ENCODE data around the gene NLE1. TPM values are rescaled to one million over a fixed set of nuclear protein-coding genes. Genes with fewer than 3 reads are reported as not detected.
"Not testable (repeated sequence)": the region's sequence is repeated elsewhere in the genome, so short reads cannot be mapped to it uniquely, and the experiment has no call there.

NLE1 gene
- total RNA-seq, 1 experiment from 2014 or later: 17.6 TPM

DNA sequence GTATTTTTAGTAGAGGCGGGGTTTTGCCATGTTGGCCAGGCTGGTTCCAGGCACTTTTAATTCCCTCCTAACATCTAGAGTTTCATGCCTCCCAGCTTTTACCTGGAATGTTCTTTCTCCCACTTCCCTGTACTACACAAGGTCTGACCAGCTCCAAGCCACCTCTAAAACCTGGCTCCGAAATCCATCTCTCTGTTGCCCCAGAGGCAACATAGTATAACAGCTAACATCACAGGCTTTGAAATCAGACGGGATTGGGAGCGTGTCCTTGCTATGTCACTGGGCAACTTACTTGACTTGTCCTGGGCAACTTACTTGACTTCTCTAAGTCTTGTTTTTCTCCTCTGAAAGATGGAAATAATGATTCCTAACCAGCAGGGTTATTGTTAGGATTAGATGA is 20.7 kb upstream of the NLE1 start:
- no peak for DNase-seq (ENCODE audit: low spot score)

GRCh38 chr17:35161281-35161761 is 19.2 kb upstream of the NLE1 start:
- no peak for DNase-seq (ENCODE audit: low spot score)

GRCh38 chr17:35160354-35161201 is 18.5 kb upstream of the NLE1 start:
- DNase-seq (ENCODE audit: low spot score): no peak

DNA sequence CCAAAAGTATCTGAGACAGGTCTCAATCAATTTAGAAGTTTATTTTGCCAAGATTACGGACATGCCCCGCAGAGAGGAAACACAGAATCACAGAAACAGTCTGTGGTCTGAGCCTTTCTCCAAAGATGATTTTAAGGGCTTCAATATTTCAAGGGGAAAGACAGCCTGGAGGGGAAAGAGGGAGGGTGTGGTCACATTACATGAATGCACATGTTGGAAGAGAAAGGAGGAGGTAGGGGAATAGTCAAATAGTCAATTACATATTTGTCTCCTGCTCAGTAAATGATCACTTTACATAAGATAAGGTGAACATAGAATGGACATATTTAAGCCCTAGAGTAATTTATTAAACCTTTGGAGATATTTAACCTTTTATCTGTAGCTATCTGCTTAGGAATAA is 17.8 kb upstream of the NLE1 start:
- no peak for DNase-seq (ENCODE audit: low spot score)

DNA sequence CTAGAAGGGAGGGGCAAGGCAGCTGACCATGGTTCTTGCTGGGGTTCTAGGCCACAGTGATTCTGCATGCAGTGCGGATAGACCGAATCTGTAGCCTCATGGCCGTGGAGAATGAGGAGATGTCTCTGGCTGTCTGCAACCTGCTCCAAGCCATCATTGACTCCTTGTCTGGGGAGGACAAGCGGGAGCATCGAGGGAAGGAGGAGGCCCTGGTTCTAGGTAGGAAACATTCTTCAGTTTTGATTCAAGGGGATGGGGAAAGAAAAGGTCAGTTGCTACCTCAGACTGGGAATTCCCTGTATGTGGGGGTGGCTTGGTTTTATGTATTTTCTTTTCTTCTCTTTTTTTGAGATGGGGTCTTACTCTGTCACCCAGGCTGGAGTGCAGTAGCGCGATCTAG is 13.1 kb upstream of the NLE1 start:
- no peak for DNase-seq (ENCODE audit: low spot score)

DNA sequence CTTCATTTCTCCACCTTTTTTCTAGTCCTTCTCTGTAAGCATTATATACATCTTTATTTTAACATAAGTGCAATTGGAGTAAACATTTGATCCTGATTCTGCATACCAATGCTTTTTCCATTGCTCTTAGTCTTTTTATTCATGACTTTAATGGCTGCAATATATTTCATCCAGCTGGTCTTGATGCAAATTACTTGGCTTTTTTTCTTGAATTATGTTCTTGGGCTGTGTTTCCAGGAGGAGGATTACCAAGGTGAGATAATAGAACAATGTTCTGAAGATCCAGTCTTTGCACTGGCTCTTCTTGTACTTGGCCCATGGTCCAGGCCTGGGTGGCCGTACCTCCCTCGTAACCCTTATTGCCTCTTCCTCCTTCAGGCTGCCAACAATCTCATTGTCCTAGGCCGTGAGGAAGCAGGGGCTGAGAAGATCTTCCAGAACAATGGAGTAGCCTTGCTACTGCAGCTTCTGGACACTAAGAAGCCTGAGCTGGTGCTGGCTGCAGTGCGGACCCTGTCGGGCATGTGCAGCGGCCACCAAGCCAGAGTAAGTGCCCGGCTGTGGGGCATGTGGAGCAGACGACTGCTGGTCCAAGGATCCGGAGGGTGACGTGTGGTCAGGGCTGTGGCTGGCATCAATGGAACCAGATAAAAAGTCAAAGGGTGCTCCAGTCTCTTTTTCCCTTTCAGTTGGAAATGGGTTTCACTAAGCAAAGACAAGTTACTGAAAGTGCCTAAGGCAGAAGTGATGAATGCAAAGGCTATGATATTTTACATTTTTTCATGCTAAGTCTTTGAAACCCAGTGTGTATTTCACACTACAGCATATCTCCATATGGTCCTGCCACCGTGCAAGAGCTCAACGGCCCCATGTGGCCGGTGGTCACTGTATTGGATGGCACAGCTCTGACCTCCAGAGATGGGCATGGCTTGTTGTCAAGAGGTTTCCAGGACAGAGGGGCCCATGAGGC is 12.4 kb upstream of the NLE1 start:
- DNase-seq (ENCODE audit: low spot score): no peak

DNA sequence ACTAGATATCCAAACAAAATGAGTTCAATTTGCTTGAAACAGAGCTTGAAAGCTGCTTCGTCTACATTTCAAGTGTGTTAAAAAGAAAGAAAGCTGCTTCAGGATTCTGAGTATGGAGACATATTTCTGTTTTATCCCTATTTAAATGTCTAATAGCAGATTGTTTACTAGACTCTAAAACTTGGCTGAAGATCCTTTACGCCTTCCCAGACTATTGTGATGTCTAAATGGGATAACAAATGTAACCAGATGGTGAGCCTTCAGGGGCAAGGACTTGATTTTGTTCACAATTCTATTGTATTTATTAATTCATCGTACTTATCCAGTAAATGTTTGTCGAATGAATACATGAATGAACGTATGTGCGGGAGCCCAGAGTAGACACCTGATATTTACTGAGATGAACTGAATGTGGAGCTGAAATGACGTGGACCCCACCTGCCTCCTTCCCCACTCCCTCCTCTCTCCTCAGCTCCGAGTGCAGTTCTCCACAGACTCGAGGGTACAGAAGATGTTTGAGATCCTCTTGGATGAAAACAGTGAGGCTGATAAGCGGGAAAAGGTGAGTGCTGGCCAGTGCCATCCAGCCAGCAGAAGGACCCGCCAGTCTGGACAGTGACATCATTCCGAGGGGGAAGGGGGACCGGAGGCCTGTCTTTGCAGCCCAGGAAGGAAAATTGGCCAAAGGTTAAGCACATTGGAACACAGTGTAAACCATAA is 10.5 kb upstream of the NLE1 start:
- no peak for DNase-seq (ENCODE audit: low spot score)

GRCh38 chr17:35151080-35151479 is 9.0 kb upstream of the NLE1 start:
- not testable (repeated sequence) for DNase-seq (ENCODE audit: low spot score)

DNA sequence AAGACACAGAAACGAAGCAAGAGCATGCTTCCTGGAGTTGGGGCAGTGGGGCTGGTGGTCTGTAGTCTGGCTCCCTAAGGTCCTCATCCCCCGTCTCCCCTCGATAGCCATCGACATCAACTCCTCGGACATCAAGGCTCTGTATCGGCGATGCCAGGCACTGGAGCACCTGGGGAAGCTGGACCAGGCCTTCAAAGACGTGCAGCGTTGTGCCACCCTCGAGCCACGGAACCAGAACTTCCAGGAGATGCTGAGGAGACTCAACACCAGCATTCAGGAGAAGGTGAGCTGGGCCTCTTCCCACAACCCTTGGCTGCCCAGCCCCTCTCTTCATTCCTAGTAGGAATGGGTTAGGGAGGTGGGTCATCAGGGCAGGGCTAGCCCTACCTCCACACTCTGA is 7.8 kb upstream of the NLE1 start:
- no peak for DNase-seq (ENCODE audit: low spot score)

GRCh38 chr17:35148144-35148543 is 6.0 kb upstream of the NLE1 start:
- no peak for DNase-seq (ENCODE audit: low spot score)

GRCh38 chr17:35147375-35147905 is 5.3 kb upstream of the NLE1 start, which contains the start of gene UNC45B:
Gene UNC45B (plus strand): TSS chr17:35147817. CDS start chr17:35148264, 447 bp downstream.
- DNase-seq (ENCODE audit: low spot score): no peak

DNA sequence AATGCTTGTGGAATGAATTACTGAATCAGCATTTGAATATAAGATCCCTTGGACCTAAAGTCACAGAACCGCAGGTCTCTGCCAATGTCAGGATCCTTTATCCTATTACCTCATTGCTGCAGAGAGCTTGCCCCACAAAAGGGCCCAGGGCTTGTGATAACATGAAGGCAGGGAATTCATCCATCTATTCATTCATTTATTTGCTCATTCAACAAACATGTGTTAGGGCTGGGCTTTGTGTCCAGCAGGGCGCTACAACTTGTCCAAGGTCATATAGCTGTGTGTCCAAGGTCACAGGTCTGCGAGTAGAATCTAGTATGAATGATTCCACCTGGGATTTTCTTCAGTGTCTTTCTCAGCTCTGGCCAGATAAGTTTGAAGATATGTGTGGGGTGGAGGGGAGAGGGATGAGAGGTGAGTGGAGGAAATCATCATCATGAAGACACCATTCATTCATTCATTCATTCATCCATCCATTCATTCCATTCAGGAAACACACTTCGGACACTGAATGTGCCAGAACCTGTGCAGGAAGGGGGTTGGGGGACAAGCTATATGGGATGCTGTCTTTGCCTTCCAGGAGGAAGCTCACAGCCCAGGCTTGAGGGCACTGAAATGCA is 4.2 kb upstream of the NLE1 start:
- DNase-seq (ENCODE audit: low spot score): no peak

GRCh38 chr17:35144840-35145239 is 2.7 kb upstream of the NLE1 start:
- no peak for DNase-seq (ENCODE audit: low spot score)

DNA sequence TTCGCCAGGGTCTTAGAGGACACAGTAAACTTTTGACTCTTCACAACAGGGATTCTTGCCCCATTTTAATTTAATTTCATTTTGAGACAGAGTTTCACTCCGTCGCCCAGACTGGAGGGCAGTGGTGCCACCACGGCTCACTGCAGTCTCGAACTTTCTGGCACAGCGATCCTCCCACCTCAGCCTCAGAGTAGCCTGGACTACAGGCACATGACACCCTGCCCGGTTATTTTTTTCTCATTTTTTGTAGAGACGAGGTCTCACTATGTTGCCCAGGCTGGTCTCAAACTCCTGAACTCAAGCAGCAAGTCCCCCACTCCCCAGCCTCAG is 329 bp upstream of the NLE1 start:
- DNase-seq (ENCODE audit: low spot score): no peak

DNA sequence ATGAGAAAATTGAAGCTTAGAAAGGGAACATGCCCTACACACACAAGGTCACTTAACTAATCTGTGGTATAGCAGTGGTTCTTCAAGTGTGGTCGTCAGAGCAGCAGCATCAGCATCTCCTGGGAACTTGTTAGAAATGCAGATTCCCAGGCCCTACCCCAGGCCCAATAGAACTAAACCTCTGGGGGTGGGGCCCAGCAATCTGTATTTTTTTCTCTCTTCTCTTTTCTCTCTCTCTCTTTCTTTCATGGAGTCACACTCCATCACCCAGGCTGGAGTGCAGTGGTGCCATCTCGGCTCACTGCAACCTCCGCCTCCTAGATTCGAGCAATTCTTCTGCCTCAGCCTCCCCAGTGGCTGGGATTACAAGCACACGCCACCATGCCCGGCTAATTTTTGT is 3.9 kb downstream of the NLE1 start:
- DNase-seq (ENCODE audit: low spot score): no peak

DNA sequence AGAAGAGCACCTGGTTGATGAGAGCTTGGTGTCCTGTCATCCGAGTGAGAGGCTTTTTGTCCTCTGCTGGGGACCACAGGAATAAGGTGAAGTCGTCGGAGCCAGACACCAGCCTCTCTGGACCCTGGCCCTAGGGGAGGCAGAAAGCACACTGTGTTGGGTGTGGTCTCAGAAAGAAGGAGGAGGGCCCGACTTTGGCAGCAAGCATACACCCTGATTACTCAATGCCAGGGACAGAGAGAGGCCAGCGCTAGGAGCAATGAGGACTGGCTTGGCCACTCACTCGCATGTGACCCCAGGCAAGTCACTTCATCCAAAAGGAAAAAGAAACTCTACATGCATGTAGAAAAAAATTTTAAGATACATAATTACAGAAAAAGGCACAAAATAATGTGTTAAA is 6.8 kb downstream of the NLE1 start:
- DNase-seq (ENCODE audit: low spot score): no peak

GRCh38 chr17:35132816-35133550 is 9.1 kb downstream of the NLE1 start:
- no peak for DNase-seq (ENCODE audit: low spot score)

GRCh38 chr17:35132099-35132498 is 10.0 kb downstream of the NLE1 start:
- DNase-seq (ENCODE audit: low spot score): no peak

DNA sequence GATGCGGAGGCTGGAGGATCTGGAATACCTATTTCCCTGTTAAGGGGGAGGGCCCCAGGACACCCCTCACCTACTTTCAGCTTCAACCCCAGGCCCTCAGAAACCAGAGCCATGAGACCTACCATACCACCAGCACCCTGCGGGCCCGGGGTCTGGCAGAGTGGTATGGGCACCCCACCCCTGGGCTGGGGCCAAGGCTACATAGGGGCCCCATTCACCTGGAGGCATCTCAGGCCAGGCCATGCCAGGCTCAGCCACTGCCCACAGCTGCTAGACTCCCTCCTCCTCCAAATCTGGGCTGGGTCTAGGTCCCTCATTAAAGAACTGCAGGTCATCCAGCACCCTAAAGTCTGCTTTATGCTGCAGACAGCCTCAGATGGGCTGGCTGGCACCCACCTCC is 11.7 kb downstream of the NLE1 start:
- no peak for DNase-seq (ENCODE audit: low spot score)

DNA sequence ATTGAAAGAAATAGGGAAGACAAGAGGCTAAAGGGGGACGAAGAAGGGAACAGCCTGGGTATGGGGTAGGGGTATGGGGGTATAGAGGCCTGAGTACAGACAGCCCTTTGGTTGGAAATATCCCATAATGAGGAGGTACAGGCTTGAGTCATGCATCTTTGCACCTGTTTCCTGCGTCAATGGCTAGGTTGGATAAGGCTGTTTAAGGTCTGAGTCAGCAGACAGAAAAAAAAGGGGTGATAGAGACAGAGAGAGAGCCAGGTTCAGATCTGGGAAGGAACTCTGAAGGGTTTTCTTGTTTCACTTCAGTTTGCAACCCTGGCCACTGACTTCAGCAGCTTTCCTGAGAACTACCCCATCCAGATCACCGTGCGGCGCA is 12.1 kb downstream of the NLE1 start:
- DNase-seq (ENCODE audit: low spot score): no peak

Measured in H4 (cell line).